ENCODE results near the gene PPM1B. TPM values are rescaled to one million over a fixed set of nuclear protein-coding genes. Genes with fewer than 3 reads are reported as not detected.

The PPM1B gene
- total and polyA plus RNA-seq, 2 of the 8 experiments (the other 6 are each of a cell fraction or from before 2014, with no cell fraction given): 43.6 to 126 TPM

DNA sequence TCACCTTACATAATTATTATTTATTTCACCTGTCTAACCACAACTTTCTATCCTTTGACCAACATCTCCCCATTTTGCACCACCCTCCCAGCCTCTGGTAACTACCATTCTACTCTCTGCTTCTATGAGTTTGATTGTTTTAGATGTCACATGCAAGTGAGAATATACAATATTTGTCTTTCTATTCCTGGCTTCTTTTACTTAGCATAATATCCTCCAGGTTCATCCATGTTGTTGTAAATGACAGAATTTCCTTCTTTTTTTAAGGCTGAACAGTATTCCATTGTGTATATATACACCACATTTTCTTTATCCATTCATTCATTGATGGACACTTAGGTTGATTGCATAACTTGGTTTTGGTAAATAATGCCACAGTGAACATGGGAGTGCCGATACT is 24.0 kb downstream of the PPM1B start:
- H2BK5ac ChIP-seq (ENCODE audit: low read depth, low read length): no peak overlapping the region
- H3K9me3 ChIP-seq (ENCODE audit: insufficient read depth in 2 of 2, low read depth in 1 of 2, low read length in 1 of 2): no peaks in the 10 kb centered on the region
- POLR2A ChIA-PET (ENCODE audit: partially characterized antibody): no interaction called here
- 100% methylated on average over 1 of the region's 1 CpG; no CpG with 5 or more reads in 1 of the 2 experiments for WGBS, 2 experiments (ENCODE audit: extremely low coverage in 1 of 2, insufficient coverage in 1 of 2, insufficient read length in 1 of 2, insufficient replicate concordance in 2 of 2, low coverage in 1 of 2, low lambda C conversion rate in 2 of 2, missing lambda C conversion rate in 1 of 2)
- no peak overlapping the region for H3K18ac ChIP-seq (ENCODE audit: extremely low read depth, low read length)
- no peak overlapping the region for H2BK20ac ChIP-seq (ENCODE audit: low read length)
- FAIRE-seq: no peak
- no peak overlapping the region for H4K8ac ChIP-seq (ENCODE audit: extremely low read depth, insufficient read depth, low read length)
- no peak overlapping the region for H2BK15ac ChIP-seq (ENCODE audit: low read length)
- H3K4ac ChIP-seq (replicated peaks; ENCODE audit: insufficient read length, low read depth, low read length): no peak overlapping the region
- no peak overlapping the region for H3K23ac ChIP-seq (ENCODE audit: insufficient read length)
- H4K91ac ChIP-seq (replicated peaks; ENCODE audit: insufficient read length, low read length): no peak overlapping the region
- no peak for DNase-seq (ENCODE audit: low read depth in 1 of 2, low spot score in 2 of 2)
- no peak overlapping the region for H3K4me3 ChIP-seq (ENCODE audit: extremely low read depth in 1 of 4, insufficient read depth in 2 of 4, low read depth in 3 of 4, low read length in 4 of 4)
- no peak overlapping the region for H3K14ac ChIP-seq (ENCODE audit: insufficient read length)
- no peak overlapping the region for H3K56ac ChIP-seq (replicated peaks; ENCODE audit: insufficient read length, low read depth, low read length)
- no peak overlapping the region for H2BK120ac ChIP-seq (replicated peaks; ENCODE audit: low read depth, low read length)
- no peak overlapping the region for H3K27ac ChIP-seq (ENCODE audit: low read depth, low read length)
- TF ChIP-seq YY1 (IDR thresholded peaks at IDR 0.05; ENCODE audit: low read depth, low read length): no peak
- TF ChIP-seq SP2 (IDR thresholded peaks at IDR 0.05; ENCODE audit: low read length): no peak
- H4K5ac ChIP-seq (ENCODE audit: insufficient read length, low read depth, low read length): no peak overlapping the region
- H3K79me2 ChIP-seq (ENCODE audit: control insufficient read depth in 1 of 2, insufficient read depth in 2 of 2, low read length in 2 of 2): peaks cover 30 to 99% of the 10 kb centered on the region in 2 experiments
- peaks cover 12% of the 10 kb centered on the region in 2 experiments for H4K20me1 ChIP-seq (replicated peaks in 1 of 2; ENCODE audit: control insufficient read depth in 1 of 2, insufficient read depth in 2 of 2, low read length in 2 of 2)
- H2AFZ ChIP-seq (ENCODE audit: low read length): no peak overlapping the region
- peaks cover 4% of the 10 kb centered on the region; the same call in 1 of the 2 replicates for H3K79me1 ChIP-seq (ENCODE audit: low read depth, low read length)
- H2AK5ac ChIP-seq (ENCODE audit: low read depth, low read length): no peak overlapping the region
- peaks cover 0 to 8% (median 0%) of the 10 kb centered on the region in 4 experiments; a peak in 3 of 8 replicates for H3K36me3 ChIP-seq (ENCODE audit: control insufficient read depth in 2 of 4, insufficient read depth in 4 of 4, low read length in 3 of 4)
- no peak overlapping the region for H3K4me2 ChIP-seq (ENCODE audit: insufficient read depth in 1 of 2, low read depth in 2 of 2, low read length in 2 of 2)
- no peak overlapping the region for H2BK12ac ChIP-seq (ENCODE audit: low read depth, low read length)
- no peak overlapping the region for H3K9ac ChIP-seq (replicated peaks in 1 of 4; ENCODE audit: extremely low read depth in 1 of 4, low read depth in 3 of 4, low read length in 3 of 4)
- no peaks in the 10 kb centered on the region for H3K23me2 ChIP-seq (ENCODE audit: low read depth, low read length)
- CTCF ChIA-PET (ENCODE audit: partially characterized antibody): no interaction called here
- H3K27me3 ChIP-seq (replicated peaks in 1 of 4; ENCODE audit: control insufficient read depth in 3 of 4, extremely low read depth in 1 of 4, insufficient read depth in 3 of 4, low read length in 3 of 4): no peaks in the 10 kb centered on the region
- H3K4me1 ChIP-seq (replicated peaks in 1 of 4; ENCODE audit: control insufficient read depth in 3 of 4, insufficient read depth in 4 of 4, low read length in 3 of 4): peaks cover 0 to 4% (median 2%) of the 10 kb centered on the region in 4 experiments; a peak in 3 of 7 replicates
